H1 (cell line): ENCODE results near the gene BSPH1. TPM values are rescaled to one million over a fixed set of nuclear protein-coding genes. Genes with fewer than 3 reads are reported as not detected.

ENCODE experiments used
- CTCF ChIA-PET: fragments of 300-600 bp; sonication (Branson Sonifier 250); formaldehyde crosslinking; loops from one replicate; lab custom pipeline; 2021; ENCODE audit not compliant: partially characterized antibody; lab: Charles Lee
- POLR2A ChIA-PET: fragments of 300-600 bp; sonication (Branson Sonifier 250); formaldehyde crosslinking; loops from one replicate; lab custom pipeline; 2021; ENCODE audit warnings: inconsistent platforms; ENCODE audit not compliant: partially characterized antibody; lab: Charles Lee
- DNase-seq, 2 experiments: peaks; one replicate each; pipeline versions ENCODE4 v3.0.0 to v3.0.0-alpha.2; 2010 to 2022; ENCODE audit warnings: low spot score in 2 of 2, low read depth in 1 of 2, mixed read lengths in 1 of 2
- FAIRE-seq: peaks from 2 replicates; lab custom pipeline; 2011; peaks lifted over from hg19 to GRCh38; lab: Jason Lieb, UNC
- H2AFZ ChIP-seq: 2 replicates; pipeline ENCODE4 v1.8.1; 2012; ENCODE audit warnings: low read length, inconsistent platforms
- H2AK5ac ChIP-seq: 2 replicates; pipeline ENCODE4 v1.6.1; 2013; ENCODE audit warnings: low read depth, low read length
- H2BK120ac ChIP-seq: replicated peaks from 2 replicates; pipeline ENCODE3; 2013; ENCODE audit warnings: low read depth, low read length, inconsistent platforms
- H2BK12ac ChIP-seq: 2 replicates; pipeline ENCODE4 v1.6.1; 2013; ENCODE audit warnings: low read depth, low read length
- H2BK15ac ChIP-seq: 2 replicates; pipeline ENCODE4 v1.6.1; 2013; ENCODE audit warnings: low read length
- H2BK20ac ChIP-seq: 2 replicates; pipeline ENCODE4 v1.6.1; 2013; ENCODE audit warnings: low read length
- H2BK5ac ChIP-seq: 2 replicates; pipeline ENCODE4 v1.6.1; 2013; ENCODE audit warnings: low read depth, low read length
- H3K14ac ChIP-seq: 2 replicates; pipeline ENCODE4 v1.6.1; 2013; ENCODE audit warnings: inconsistent platforms; ENCODE audit not compliant: insufficient read length
- H3K18ac ChIP-seq: 2 replicates; pipeline ENCODE4 v1.6.1; 2013; ENCODE audit warnings: low read length; ENCODE audit errors: extremely low read depth
- H3K23ac ChIP-seq: 2 replicates; pipeline ENCODE4 v1.6.1; 2013; ENCODE audit warnings: inconsistent platforms; ENCODE audit not compliant: insufficient read length
- H3K23me2 ChIP-seq: 2 replicates; pipeline ENCODE4 v1.6.1; 2013; ENCODE audit warnings: low read depth, low read length
- H3K27ac ChIP-seq: 2 replicates; pipeline ENCODE4 v1.6.1; 2011; ENCODE audit warnings: low read depth, low read length, inconsistent platforms
- H3K27me3 ChIP-seq, 4 experiments: replicated peaks in 1 of 4; 1 replicate in 1 of 4; 2 replicates in 3 of 4; pipeline versions ENCODE4 v1.6.1 to v1.8.1; 2011 to 2013; ENCODE audit warnings: low read length in 3 of 4, mild to moderate bottlenecking in 3 of 4, inconsistent platforms in 2 of 4, mixed read lengths in 2 of 4, moderate library complexity in 1 of 4; ENCODE audit not compliant: control insufficient read depth in 3 of 4, insufficient read depth in 3 of 4; ENCODE audit errors: extremely low read depth in 1 of 4
- H3K36me3 ChIP-seq, 4 experiments: 2 replicates each; pipeline versions ENCODE4 v1.6.1 to v1.8.1; 2011 to 2013; ENCODE audit warnings: mild to moderate bottlenecking in 4 of 4, low read length in 3 of 4, moderate library complexity in 2 of 4, control low read depth in 1 of 4, inconsistent platforms in 1 of 4; ENCODE audit not compliant: insufficient read depth in 4 of 4, control insufficient read depth in 2 of 4
- H3K4ac ChIP-seq: replicated peaks from 2 replicates; pipeline ENCODE3; 2013; ENCODE audit warnings: low read length, low read depth, mixed read lengths, inconsistent platforms; ENCODE audit not compliant: insufficient read length
- H3K4me1 ChIP-seq, 4 experiments: replicated peaks in 1 of 4; 1 replicate in 1 of 4; 2 replicates in 3 of 4; pipeline versions ENCODE4 v1.6.1 to v1.8.1; 2011 to 2013; ENCODE audit warnings: low read length in 3 of 4, inconsistent platforms in 2 of 4, mixed read lengths in 1 of 4; ENCODE audit not compliant: insufficient read depth in 4 of 4, control insufficient read depth in 3 of 4
- H3K4me2 ChIP-seq, 2 experiments: 2 replicates each; pipeline versions ENCODE4 v1.6.1 to v1.8.1; 2011 to 2013; ENCODE audit warnings: low read depth in 2 of 2, low read length in 2 of 2, control low read depth in 1 of 2, inconsistent platforms in 1 of 2, mild to moderate bottlenecking in 1 of 2; ENCODE audit not compliant: insufficient read depth in 1 of 2
- H3K4me3 ChIP-seq, 4 experiments: fragments of 200-600, 300-600 bp in 1 of 4; sonication (generic), shearing (Covaris generic), sonication (Bioruptor Twin) in 1 of 4; 2 replicates each; pipeline versions ENCODE4 v1.5.1 to v1.8.1; 2011 to 2016; ENCODE audit warnings: low read length in 4 of 4, low read depth in 3 of 4, control low read depth in 2 of 4, inconsistent platforms in 2 of 4, mild to moderate bottlenecking in 2 of 4, mixed read lengths in 1 of 4, moderate library complexity in 1 of 4; ENCODE audit not compliant: insufficient read depth in 2 of 4; ENCODE audit errors: extremely low read depth in 1 of 4
- H3K56ac ChIP-seq: replicated peaks from 2 replicates; pipeline ENCODE3; 2013; ENCODE audit warnings: low read depth, mild to moderate bottlenecking, mixed read lengths, low read length, inconsistent platforms; ENCODE audit not compliant: insufficient read length
- H3K79me1 ChIP-seq: 2 replicates; pipeline ENCODE4 v1.6.1; 2013; ENCODE audit warnings: low read depth, low read length, control low read depth
- H3K79me2 ChIP-seq, 2 experiments: 2 replicates each; pipeline versions ENCODE4 v1.6.1 to v1.8.1; 2012 to 2013; ENCODE audit warnings: low read length in 2 of 2, mild to moderate bottlenecking in 2 of 2, inconsistent platforms in 1 of 2; ENCODE audit not compliant: insufficient read depth in 2 of 2, control insufficient read depth in 1 of 2
- H3K9ac ChIP-seq, 4 experiments: replicated peaks in 1 of 4; 1 replicate in 1 of 4; 2 replicates in 3 of 4; pipeline versions ENCODE4 v1.6.1 to v1.8.1; 2011 to 2013; ENCODE audit warnings: low read depth in 3 of 4, low read length in 3 of 4, control low read depth in 2 of 4, mild to moderate bottlenecking in 2 of 4, moderate library complexity in 2 of 4, inconsistent platforms in 1 of 4; ENCODE audit errors: extremely low read depth in 1 of 4
- H3K9me3 ChIP-seq, 2 experiments: 2 replicates each; pipeline versions ENCODE4 v1.6.1 to v1.8.1; 2012 to 2013; ENCODE audit warnings: mild to moderate bottlenecking in 2 of 2, moderate library complexity in 2 of 2, control low read depth in 1 of 2, inconsistent platforms in 1 of 2, low read depth in 1 of 2, low read length in 1 of 2, mixed read lengths in 1 of 2; ENCODE audit not compliant: insufficient read depth in 2 of 2
- H4K20me1 ChIP-seq, 2 experiments: replicated peaks in 1 of 2; 2 replicates each; pipeline versions ENCODE3 to v1.8.1; 2011 to 2013; ENCODE audit warnings: inconsistent platforms in 2 of 2, low read length in 2 of 2, mild to moderate bottlenecking in 1 of 2; ENCODE audit not compliant: insufficient read depth in 2 of 2, control insufficient read depth in 1 of 2
- H4K5ac ChIP-seq: 2 replicates; pipeline ENCODE4 v1.6.1; 2013; ENCODE audit warnings: low read length, low read depth, mixed read lengths, inconsistent platforms; ENCODE audit not compliant: insufficient read length
- H4K8ac ChIP-seq: 2 replicates; pipeline ENCODE4 v1.8.0; 2013; ENCODE audit warnings: mild to moderate bottlenecking, moderate library complexity, low read length, inconsistent platforms; ENCODE audit not compliant: insufficient read depth; ENCODE audit errors: extremely low read depth
- H4K91ac ChIP-seq: replicated peaks from 2 replicates; pipeline ENCODE3; 2013; ENCODE audit warnings: low read length, mixed read lengths, inconsistent platforms; ENCODE audit not compliant: insufficient read length
- RNF2 ChIP-seq: fragments of 200-900, 300-1000 bp; sonication (generic); IDR thresholded peaks from 2 replicates; pipeline ENCODE4 v1.7.1; 2016; ENCODE audit warnings: borderline replicate concordance, low read depth, mild to moderate bottlenecking, antibody characterized with exemption, low read length; ENCODE audit not compliant: poor library complexity, severe bottlenecking; ENCODE audit errors: missing control alignments
- TBP ChIP-seq: IDR thresholded peaks from 2 replicates; pipeline ENCODE4 v1.6.1; 2011; ENCODE audit warnings: low read depth, low read length, improper control_type of control experiment
- WGBS, 2 experiments: shearing (Covaris generic) in 1 of 2; methylation state at CpG; one replicate each; pipeline versions ENCODE4 v1.1.6 to v1.1.7; 2013 to 2015; ENCODE audit warnings: low lambda C conversion rate in 2 of 2, mixed read lengths in 2 of 2, inconsistent platforms in 1 of 2, low coverage in 1 of 2, missing lambda C conversion rate in 1 of 2; ENCODE audit not compliant: insufficient replicate concordance in 2 of 2, insufficient coverage in 1 of 2, insufficient read length in 1 of 2; ENCODE audit errors: extremely low coverage in 1 of 2, missing lambda C conversion rate in 1 of 2; 5-methylcytosine and 5-hydroxymethylcytosine counted together
- polyA plus RNA-seq, 7 experiments: library from polyadenylated mRNA; depleted of rRNA in 3 of 7; stranded (reverse) in 5 of 7; unstranded in 2 of 7; fragments of >200 nt in 5 of 7; fragments of 200-250 nt in 2 of 7; gene quantifications; 1 replicate in 5 of 7; 2 replicates in 1 of 7; 4 replicates in 1 of 7; pipeline versions ENCODE4 v1.2.1 to v1.2.3, GENCODE V29; 2011 to 2013; ENCODE audit warnings: missing spikeins in 2 of 7, mixed read lengths in 2 of 7
- total RNA-seq: library from RNA; stranded (reverse); fragmentation: NEBNext Ultra II Directional; extraction: Animal tissue kit (Norgen Biotek cat#: 25700); gene quantifications from 2 replicates; pipeline ENCODE4 v1.2.1, GENCODE V29; 2021

Gene BSPH1
- total and polyA plus RNA-seq, 2 of the 8 experiments (the other 6 are each of a cell fraction or from before 2014, with no cell fraction given) = not detected

GRCh38 chr19:48023011-48023410 lies 31.0 kb upstream of the BSPH1 start:
- no peak overlapping the region for H3K56ac ChIP-seq
- H3K23me2 ChIP-seq = peaks cover 2% of the 10 kb centered on the region; the same call in 1 of the 2 replicates
- no peak overlapping the region for H4K91ac ChIP-seq
- no peak overlapping the region for H3K14ac ChIP-seq
- no peak overlapping the region for H2BK15ac ChIP-seq
- no peaks in the 10 kb centered on the region for H3K79me2 ChIP-seq
- 92 to 100% methylated on average over 1 to 2 of the region's 2 CpGs for WGBS, 2 experiments
- H4K5ac ChIP-seq = no peak overlapping the region
- no peak overlapping the region for H4K8ac ChIP-seq
- no peak overlapping the region for H3K23ac ChIP-seq
- H2BK5ac ChIP-seq = no peak overlapping the region
- H3K27me3 ChIP-seq = no peaks in the 10 kb centered on the region
- FAIRE-seq = no peak
- no peak overlapping the region for H3K4ac ChIP-seq
- no peak for DNase-seq
- no peaks in the 10 kb centered on the region for H4K20me1 ChIP-seq
- ChIA-PET CTCF (interaction anchor here (0.6 kb wide), 2 partner anchors 14 to 222 kb away, joined by 3 to 4 read pairs; no protein-coding TSS in a partner anchor), POLR2A (no interaction called here)
- no peak overlapping the region for H3K18ac ChIP-seq
- no peak overlapping the region for H3K9ac ChIP-seq
- H2BK12ac ChIP-seq = no peak overlapping the region
- no peak overlapping the region for H3K4me3 ChIP-seq
- no peak overlapping the region for H2BK120ac ChIP-seq
- H3K27ac ChIP-seq = no peak overlapping the region
- H3K36me3 ChIP-seq = no peaks in the 10 kb centered on the region
- no peak overlapping the region for H3K4me2 ChIP-seq
- no peak overlapping the region for H2BK20ac ChIP-seq
- no peak overlapping the region for H2AFZ ChIP-seq
- H3K9me3 ChIP-seq = no peaks in the 10 kb centered on the region
- no peaks in the 10 kb centered on the region for H3K79me1 ChIP-seq
- TF ChIP-seq RNF2 (peak; percentile 24), TBP (no peak)
- no peaks in the 10 kb centered on the region for H3K4me1 ChIP-seq
- H2AK5ac ChIP-seq = no peak overlapping the region
